ENCODE results near the gene SH3BP1.

The SH3BP1 gene

DNA sequence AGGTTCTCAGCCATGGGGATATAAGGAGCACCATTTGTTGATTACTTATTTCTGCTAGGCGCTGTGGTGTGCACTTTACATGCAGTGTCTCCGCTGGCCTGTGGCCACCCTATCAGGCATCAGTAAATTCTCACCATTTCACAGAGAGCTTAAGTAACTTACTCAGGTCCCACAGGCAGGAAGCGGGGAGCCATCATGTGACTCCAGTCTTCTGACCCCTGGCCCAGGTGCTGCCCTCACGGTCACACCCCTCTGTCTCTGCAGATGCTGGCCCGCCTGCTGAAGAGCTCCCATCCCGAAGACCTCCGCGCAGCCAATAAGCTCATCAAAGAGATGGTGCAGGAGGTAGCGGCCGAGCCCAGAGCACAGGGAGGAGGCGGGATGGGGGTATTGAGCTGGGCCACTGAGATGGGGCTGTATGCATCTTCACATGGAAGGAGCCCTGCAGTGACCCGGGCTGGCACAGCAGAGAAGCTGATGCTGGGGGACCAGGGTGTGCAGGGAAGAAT is 18.1 kb upstream of the SH3BP1 start:
- peaks cover 12% of the 10 kb centered on the region for H3K36me3 ChIP-seq (ENCODE audit: control insufficient read depth, insufficient read depth, low read length)

DNA sequence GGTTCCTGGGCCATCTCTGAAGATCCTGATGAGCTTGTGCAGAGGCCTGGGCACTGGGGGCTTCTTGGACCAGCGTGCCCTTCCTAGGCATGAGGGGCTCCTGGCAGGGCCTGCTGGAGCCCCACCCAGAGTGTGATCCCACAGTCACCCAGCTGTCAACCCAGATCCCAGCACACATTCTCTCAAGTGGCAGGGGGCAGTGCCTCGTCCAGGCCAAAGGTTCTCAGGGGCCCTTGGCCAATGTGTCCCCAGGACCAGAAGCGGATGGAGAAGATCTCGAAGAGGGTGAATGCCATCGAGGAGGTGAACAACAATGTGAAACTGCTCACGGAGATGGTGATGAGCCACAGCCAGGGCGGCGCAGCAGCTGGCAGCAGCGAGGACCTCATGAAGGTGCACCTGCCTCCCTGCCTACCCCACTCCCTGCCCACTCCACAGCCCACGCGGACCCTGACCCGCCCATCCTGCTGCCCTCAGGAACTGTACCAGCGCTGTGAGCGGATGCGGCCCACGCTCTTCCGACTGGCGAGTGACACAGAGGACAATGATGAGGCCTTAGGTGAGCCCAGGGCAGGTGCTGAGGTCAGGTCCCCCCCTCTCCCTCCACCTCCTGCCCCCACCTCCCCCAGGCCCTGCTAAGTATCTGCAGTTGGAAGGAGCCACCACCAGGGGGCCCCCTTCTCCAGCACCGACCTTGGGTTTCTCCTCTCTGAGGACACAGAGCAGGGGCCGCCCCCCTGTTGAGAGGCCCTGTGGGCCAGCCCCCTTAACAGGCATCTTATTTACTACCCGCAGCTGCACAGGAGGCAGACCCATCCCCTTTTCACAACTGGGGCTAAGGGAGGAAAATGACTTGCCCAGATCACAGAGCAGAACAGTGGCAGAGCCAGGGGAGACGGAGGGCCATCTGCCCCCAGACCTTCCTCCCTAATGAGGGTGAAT is 16.1 kb upstream of the SH3BP1 start:
- Histone ChIP-seq H3K9me3 (ENCODE audit: control insufficient read depth, low read length) (no peaks in the 10 kb centered on the region), H3K4me1 (ENCODE audit: control insufficient read depth, insufficient read depth, low read length) (peaks cover 27% of the 10 kb centered on the region), H3K9ac (ENCODE audit: low read length) (no peak overlapping the region), H3K27me3 (ENCODE audit: control insufficient read depth, insufficient read depth, low read length) (no peaks in the 10 kb centered on the region), H3K36me3 (ENCODE audit: control insufficient read depth, insufficient read depth, low read length) (peaks cover 7% of the 10 kb centered on the region), H3K4me3 (ENCODE audit: low read length) (no peak overlapping the region)

More for the DNA sequence above, 18.1 kb upstream of the SH3BP1 start:
- Histone ChIP-seq H3K4me1 (ENCODE audit: control insufficient read depth, insufficient read depth, low read length) (peaks cover 12% of the 10 kb centered on the region), H3K9ac (ENCODE audit: low read length) (no peak overlapping the region), H3K4me3 (ENCODE audit: low read length) (no peak overlapping the region), H3K27me3 (ENCODE audit: control insufficient read depth, insufficient read depth, low read length) (no peaks in the 10 kb centered on the region), H3K9me3 (ENCODE audit: control insufficient read depth, low read length) (no peaks in the 10 kb centered on the region)

DNA sequence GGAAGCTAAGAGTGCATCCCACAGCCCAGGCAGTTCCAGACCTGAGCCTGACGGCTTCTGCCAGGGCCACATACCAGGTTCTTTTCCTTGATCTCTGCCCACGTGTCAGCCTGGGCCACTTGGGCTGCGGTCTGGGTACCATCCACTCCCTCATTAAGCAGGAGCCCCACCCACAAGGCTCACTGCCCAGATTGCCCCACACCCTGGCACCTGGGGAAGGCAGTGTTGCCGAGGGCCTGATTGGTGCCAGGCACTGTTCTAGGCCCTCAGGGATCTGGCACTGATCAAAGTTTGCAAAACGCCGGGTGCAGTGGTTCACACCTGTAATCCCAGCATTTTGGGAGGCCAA is 15.5 kb upstream of the SH3BP1 start:
- Histone ChIP-seq H3K9ac (ENCODE audit: low read length) (no peak overlapping the region), H3K4me1 (ENCODE audit: control insufficient read depth, insufficient read depth, low read length) (peaks cover 27% of the 10 kb centered on the region), H3K27me3 (ENCODE audit: control insufficient read depth, insufficient read depth, low read length) (no peaks in the 10 kb centered on the region), H3K4me3 (ENCODE audit: low read length) (no peak overlapping the region), H3K9me3 (ENCODE audit: control insufficient read depth, low read length) (no peaks in the 10 kb centered on the region), H3K36me3 (ENCODE audit: control insufficient read depth, insufficient read depth, low read length) (peaks cover 6% of the 10 kb centered on the region)

- no peak overlapping the region for H3K9ac ChIP-seq (ENCODE audit: low read length)
- H3K4me1 ChIP-seq (ENCODE audit: control insufficient read depth, insufficient read depth, low read length) = peaks cover 27% of the 10 kb centered on the region
- H3K36me3 ChIP-seq (ENCODE audit: control insufficient read depth, insufficient read depth, low read length) = peaks cover 6% of the 10 kb centered on the region
- H3K9me3 ChIP-seq (ENCODE audit: control insufficient read depth, low read length) = no peaks in the 10 kb centered on the region
- H3K27me3 ChIP-seq (ENCODE audit: control insufficient read depth, insufficient read depth, low read length) = no peaks in the 10 kb centered on the region
- H3K4me3 ChIP-seq (ENCODE audit: low read length) = no peak overlapping the region
Observed at GRCh38 chr22:37624876-37625275, 14.6 kb upstream of the SH3BP1 start.

GRCh38 chr22:37625737-37626136 is 13.7 kb upstream of the SH3BP1 start:
- peaks cover 27% of the 10 kb centered on the region for H3K4me1 ChIP-seq (ENCODE audit: control insufficient read depth, insufficient read depth, low read length)
- H3K9ac ChIP-seq (ENCODE audit: low read length) = no peak overlapping the region
- no peaks in the 10 kb centered on the region for H3K27me3 ChIP-seq (ENCODE audit: control insufficient read depth, insufficient read depth, low read length)
- H3K4me3 ChIP-seq (ENCODE audit: low read length) = no peak overlapping the region
- peaks cover 6% of the 10 kb centered on the region for H3K36me3 ChIP-seq (ENCODE audit: control insufficient read depth, insufficient read depth, low read length)
- no peaks in the 10 kb centered on the region for H3K9me3 ChIP-seq (ENCODE audit: control insufficient read depth, low read length)

DNA sequence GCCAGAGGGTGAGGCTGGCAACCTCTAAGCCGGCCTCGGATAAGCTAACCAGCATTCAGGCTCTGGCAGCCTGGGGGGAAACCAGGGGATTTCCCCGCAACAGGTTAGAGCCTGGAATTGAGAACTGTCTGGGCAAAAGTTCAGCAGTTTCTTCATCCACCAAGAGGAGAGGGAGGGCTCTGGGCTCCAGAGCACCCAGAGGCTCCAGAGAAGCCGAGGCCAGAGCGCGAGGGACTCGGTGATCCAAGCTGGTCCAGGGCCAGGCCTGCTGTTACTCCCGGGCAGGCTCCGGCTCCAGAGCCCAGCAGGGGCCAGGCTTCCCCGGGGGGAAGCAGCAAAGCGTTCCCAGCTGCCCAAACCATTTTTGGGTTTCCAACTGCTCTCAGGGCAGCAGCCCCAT is 13.3 kb upstream of the SH3BP1 start:
- Histone ChIP-seq H3K9ac (ENCODE audit: low read length) (no peak overlapping the region), H3K27me3 (ENCODE audit: control insufficient read depth, insufficient read depth, low read length) (no peaks in the 10 kb centered on the region), H3K36me3 (ENCODE audit: control insufficient read depth, insufficient read depth, low read length) (peaks cover 6% of the 10 kb centered on the region), H3K4me1 (ENCODE audit: control insufficient read depth, insufficient read depth, low read length) (peaks cover 27% of the 10 kb centered on the region), H3K9me3 (ENCODE audit: control insufficient read depth, low read length) (no peaks in the 10 kb centered on the region), H3K4me3 (ENCODE audit: low read length) (no peak overlapping the region)

DNA sequence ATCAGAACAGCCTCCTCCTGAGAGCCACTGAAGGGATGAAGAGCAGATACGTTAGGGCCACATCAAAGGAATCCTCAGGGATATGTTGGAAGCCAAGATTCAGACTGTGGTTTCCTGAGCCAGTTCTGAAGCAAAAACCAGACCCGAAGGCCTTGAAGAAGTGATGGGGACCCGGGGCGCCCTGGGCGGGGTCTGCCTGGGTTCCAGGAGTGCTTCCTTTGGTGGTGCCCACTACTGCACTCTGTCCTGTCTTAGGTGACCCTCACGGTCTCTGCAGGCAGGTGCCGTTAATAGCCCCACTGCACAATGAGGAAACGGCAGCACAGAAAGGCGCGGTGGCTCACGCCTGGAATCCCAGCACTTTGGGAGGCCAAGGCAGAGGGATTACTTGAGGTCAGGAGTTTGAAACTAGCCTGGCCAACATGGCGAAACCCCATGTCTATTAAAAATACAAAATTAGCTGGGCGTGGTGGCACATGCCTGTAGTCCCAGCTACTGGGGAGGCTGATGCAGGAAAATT is 12.9 kb upstream of the SH3BP1 start:
- Histone ChIP-seq H3K36me3 (ENCODE audit: control insufficient read depth, insufficient read depth, low read length) (peaks cover 6% of the 10 kb centered on the region), H3K4me1 (ENCODE audit: control insufficient read depth, insufficient read depth, low read length) (peaks cover 27% of the 10 kb centered on the region), H3K9me3 (ENCODE audit: control insufficient read depth, low read length) (no peaks in the 10 kb centered on the region), H3K9ac (ENCODE audit: low read length) (no peak overlapping the region), H3K4me3 (ENCODE audit: low read length) (no peak overlapping the region), H3K27me3 (ENCODE audit: control insufficient read depth, insufficient read depth, low read length) (no peaks in the 10 kb centered on the region)

- Histone ChIP-seq H3K4me3 (ENCODE audit: low read length) (no peak overlapping the region), H3K9ac (ENCODE audit: low read length) (no peak overlapping the region), H3K36me3 (ENCODE audit: control insufficient read depth, insufficient read depth, low read length) (peaks cover 6% of the 10 kb centered on the region), H3K9me3 (ENCODE audit: control insufficient read depth, low read length) (no peaks in the 10 kb centered on the region), H3K4me1 (ENCODE audit: control insufficient read depth, insufficient read depth, low read length) (peaks cover 27% of the 10 kb centered on the region), H3K27me3 (ENCODE audit: control insufficient read depth, insufficient read depth, low read length) (no peaks in the 10 kb centered on the region)
Observed at GRCh38 chr22:37627121-37627520, 12.3 kb upstream of the SH3BP1 start.

- Histone ChIP-seq H3K9ac (ENCODE audit: low read length) (no peak overlapping the region), H3K9me3 (ENCODE audit: control insufficient read depth, low read length) (no peaks in the 10 kb centered on the region), H3K4me1 (ENCODE audit: control insufficient read depth, insufficient read depth, low read length) (peaks cover 31% of the 10 kb centered on the region), H3K36me3 (ENCODE audit: control insufficient read depth, insufficient read depth, low read length) (peaks cover 6% of the 10 kb centered on the region), H3K4me3 (ENCODE audit: low read length) (no peak overlapping the region), H3K27me3 (ENCODE audit: control insufficient read depth, insufficient read depth, low read length) (no peaks in the 10 kb centered on the region)
Observed at GRCh38 chr22:37627545-37627944, 11.9 kb upstream of the SH3BP1 start.

DNA sequence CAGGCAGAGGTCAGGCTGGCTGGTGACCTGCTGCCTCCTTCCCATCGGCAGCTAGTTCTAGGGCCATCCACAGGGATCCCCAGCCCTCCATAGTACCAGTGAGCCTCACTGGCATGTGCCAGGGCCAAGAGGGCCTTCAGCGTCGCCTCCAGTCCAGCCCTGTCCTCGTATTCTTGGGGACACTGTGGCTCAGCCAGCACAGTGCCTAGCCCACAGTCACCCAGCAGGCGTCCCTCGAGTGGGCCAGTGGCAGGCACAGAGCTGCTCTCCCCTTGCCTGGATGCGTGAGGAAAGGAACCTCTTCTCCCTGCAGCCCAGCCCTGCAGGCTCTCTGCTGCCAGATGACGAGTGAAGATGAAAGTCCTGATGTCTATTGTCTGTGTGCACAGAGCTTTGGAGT is 10.6 kb upstream of the SH3BP1 start:
- Histone ChIP-seq H3K9ac (ENCODE audit: low read length) (no peak overlapping the region), H3K36me3 (ENCODE audit: control insufficient read depth, insufficient read depth, low read length) (peaks cover 6% of the 10 kb centered on the region), H3K4me1 (ENCODE audit: control insufficient read depth, insufficient read depth, low read length) (peaks cover 41% of the 10 kb centered on the region)

DNA sequence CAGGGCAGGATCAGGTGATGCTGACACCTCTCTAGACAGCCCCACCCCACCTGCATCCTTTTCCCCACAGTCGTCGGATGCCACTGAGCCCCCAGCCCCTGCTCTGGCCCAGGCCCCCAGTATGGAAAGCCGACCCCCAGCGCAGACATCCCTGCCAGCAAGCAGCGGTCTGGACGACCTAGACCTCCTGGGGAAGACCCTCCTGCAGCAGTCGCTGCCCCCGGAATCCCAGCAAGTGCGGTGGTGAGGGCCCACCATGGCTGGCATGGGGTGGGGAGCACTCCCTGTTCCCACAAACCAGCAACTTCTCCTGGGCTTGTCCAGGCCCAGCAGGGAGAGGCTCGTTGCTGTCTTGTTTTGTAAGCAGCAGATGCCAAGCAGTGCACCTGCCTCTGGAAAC is 9.5 kb upstream of the SH3BP1 start:
- Histone ChIP-seq H3K4me1 (ENCODE audit: control insufficient read depth, insufficient read depth, low read length) (peaks cover 48% of the 10 kb centered on the region), H3K36me3 (ENCODE audit: control insufficient read depth, insufficient read depth, low read length) (peaks cover 6% of the 10 kb centered on the region), H3K9me3 (ENCODE audit: control insufficient read depth, low read length) (no peaks in the 10 kb centered on the region), H3K9ac (ENCODE audit: low read length) (no peak overlapping the region), H3K27me3 (ENCODE audit: control insufficient read depth, insufficient read depth, low read length) (no peaks in the 10 kb centered on the region), H3K4me3 (ENCODE audit: low read length) (no peak overlapping the region)

More for the DNA sequence above, 10.6 kb upstream of the SH3BP1 start:
- Histone ChIP-seq H3K9me3 (ENCODE audit: control insufficient read depth, low read length) (no peaks in the 10 kb centered on the region), H3K27me3 (ENCODE audit: control insufficient read depth, insufficient read depth, low read length) (no peaks in the 10 kb centered on the region), H3K4me3 (ENCODE audit: low read length) (no peak overlapping the region)

DNA sequence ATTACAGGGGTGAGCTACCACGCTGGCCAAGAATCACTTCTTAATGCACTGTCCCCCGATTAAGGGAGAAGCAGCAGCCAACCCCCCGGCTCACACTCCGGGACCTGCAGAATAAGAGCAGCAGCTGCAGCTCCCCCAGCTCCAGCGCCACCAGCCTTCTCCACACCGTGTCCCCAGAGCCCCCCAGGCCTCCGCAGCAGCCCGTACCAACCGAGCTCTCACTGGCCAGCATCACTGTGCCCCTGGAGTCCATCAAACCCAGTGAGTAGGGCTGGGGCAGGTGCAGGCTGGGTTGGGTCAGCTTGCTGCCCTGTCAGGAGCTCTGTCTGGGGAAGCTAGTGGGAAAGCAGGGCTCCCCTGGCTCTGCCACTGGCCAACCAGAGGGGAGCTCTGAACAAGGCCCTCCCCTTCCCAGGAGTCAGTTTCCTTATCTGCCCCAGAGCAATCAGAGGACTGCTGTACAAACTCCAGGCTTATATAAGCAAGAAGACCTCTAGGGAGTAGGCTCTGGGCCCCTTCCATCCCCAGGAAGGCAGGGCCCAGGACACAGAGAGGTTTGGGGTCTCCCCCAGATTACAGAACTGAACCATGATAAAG is 8.5 kb upstream of the SH3BP1 start:
- H3K4me1 ChIP-seq (ENCODE audit: control insufficient read depth, insufficient read depth, low read length) = peaks cover 50% of the 10 kb centered on the region
- H3K4me3 ChIP-seq (ENCODE audit: low read length) = no peak overlapping the region
- H3K9me3 ChIP-seq (ENCODE audit: control insufficient read depth, low read length) = no peaks in the 10 kb centered on the region
- H3K9ac ChIP-seq (ENCODE audit: low read length) = no peak overlapping the region
- no peaks in the 10 kb centered on the region for H3K27me3 ChIP-seq (ENCODE audit: control insufficient read depth, insufficient read depth, low read length)
- H3K36me3 ChIP-seq (ENCODE audit: control insufficient read depth, insufficient read depth, low read length) = peaks cover 6% of the 10 kb centered on the region

Measured in mucosa of stomach (tissue), 1 donor.